ENCODE data around the gene OTX1. TPM values are rescaled to one million over a fixed set of nuclear protein-coding genes. Genes with fewer than 3 reads are reported as not detected.

Gene OTX1
- total RNA-seq, 4 donors from 2014 or later: not detected

- no peaks in the 10 kb centered on the region for H3K36me3 ChIP-seq
- intact Hi-C loops (cut with DNase I; ENCODE audit: low total_unique reads): no loop called here
These were observed 27.2 kb upstream of the OTX1 start for GRCh38 chr2:63023444-63023843.

DNA sequence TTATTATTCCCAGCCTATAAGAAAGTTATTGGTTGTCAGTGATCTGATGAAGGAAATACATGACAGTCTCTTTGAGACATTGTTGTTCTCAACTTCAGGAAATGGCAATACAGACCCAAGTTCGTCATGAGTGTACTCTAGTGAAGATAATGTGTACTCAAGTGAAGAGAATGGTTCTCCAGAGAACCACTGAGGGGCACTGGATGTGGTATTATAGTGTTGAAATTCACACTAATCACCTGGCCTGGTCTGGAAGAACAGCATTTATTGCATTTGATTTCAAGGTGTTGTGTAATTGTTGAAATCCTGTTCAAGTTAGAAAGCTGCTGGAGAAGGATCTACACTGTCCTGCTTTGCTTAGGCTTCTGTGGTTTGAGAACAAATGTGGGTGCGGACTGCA is 23.4 kb upstream of the OTX1 start:
- no peak for TF ChIP-seq POLR2A (IDR thresholded peaks at IDR 0.05)
- TF ChIP-seq CTCF (IDR thresholded peaks at IDR 0.05): no peak
- no peak overlapping the region for H3K27ac ChIP-seq
- H3K4me3 ChIP-seq: no peak overlapping the region
- intact Hi-C loops (cut with DNase I; ENCODE audit: low total_unique reads): no loop called here
- H3K36me3 ChIP-seq: no peaks in the 10 kb centered on the region
- H3K9me3 ChIP-seq: no peaks in the 10 kb centered on the region
- no peaks in the 10 kb centered on the region for H3K4me1 ChIP-seq
- no peaks in the 10 kb centered on the region for H3K27me3 ChIP-seq
- DNase-seq: no peak

More at GRCh38 chr2:63023444-63023843, 27.2 kb upstream of the OTX1 start:
- H3K27ac ChIP-seq: no peak overlapping the region
- H3K4me1 ChIP-seq: no peaks in the 10 kb centered on the region
- no peaks in the 10 kb centered on the region for H3K27me3 ChIP-seq
- TF ChIP-seq CTCF (IDR thresholded peaks at IDR 0.05) (no peak), POLR2A (IDR thresholded peaks at IDR 0.05) (no peak)
- DNase-seq: no peak
- no peaks in the 10 kb centered on the region for H3K9me3 ChIP-seq
- no peak overlapping the region for H3K4me3 ChIP-seq

GRCh38 chr2:63029058-63029457 is 21.6 kb upstream of the OTX1 start:
- no peaks in the 10 kb centered on the region for H3K4me1 ChIP-seq
- no peaks in the 10 kb centered on the region for H3K36me3 ChIP-seq
- no peaks in the 10 kb centered on the region for H3K9me3 ChIP-seq
- no peak overlapping the region for H3K27ac ChIP-seq
- no peak for DNase-seq
- intact Hi-C loops (cut with DNase I; ENCODE audit: low total_unique reads): no loop called here
- no peaks in the 10 kb centered on the region for H3K27me3 ChIP-seq
- TF ChIP-seq POLR2A (IDR thresholded peaks at IDR 0.05) (no peak), CTCF (IDR thresholded peaks at IDR 0.05) (no peak)
- H3K4me3 ChIP-seq: no peak overlapping the region

GRCh38 chr2:63034526-63034925 is 16.1 kb upstream of the OTX1 start:
- peaks cover 0 to 3% of the 10 kb centered on the region in 2 donors for H3K36me3 ChIP-seq
- DNase-seq: no peak
- H3K9me3 ChIP-seq: no peaks in the 10 kb centered on the region
- TF ChIP-seq POLR2A (IDR thresholded peaks at IDR 0.05) (no peak), CTCF (IDR thresholded peaks at IDR 0.05) (no peak)
- no peaks in the 10 kb centered on the region for H3K4me1 ChIP-seq
- no peak overlapping the region for H3K4me3 ChIP-seq
- H3K27me3 ChIP-seq: no peaks in the 10 kb centered on the region
- intact Hi-C loops (cut with DNase I; ENCODE audit: low total_unique reads): no loop called here
- H3K27ac ChIP-seq: no peak overlapping the region

- H3K9me3 ChIP-seq: no peaks in the 10 kb centered on the region
- intact Hi-C loops (cut with DNase I; ENCODE audit: low total_unique reads): no loop called here
- no peaks in the 10 kb centered on the region for H3K27me3 ChIP-seq
- no peak overlapping the region for H3K27ac ChIP-seq
- DNase-seq: no peak
- no peaks in the 10 kb centered on the region for H3K4me1 ChIP-seq
- H3K36me3 ChIP-seq: peaks cover 0 to 3% of the 10 kb centered on the region in 2 donors
- TF ChIP-seq POLR2A (IDR thresholded peaks at IDR 0.05): no peak
- TF ChIP-seq CTCF (IDR thresholded peaks at IDR 0.05): no peak
- no peak overlapping the region for H3K4me3 ChIP-seq
These were observed 15.5 kb upstream of the OTX1 start for GRCh38 chr2:63035169-63035568.

Measured in uterus (tissue), 4 donors.